ENCODE measurements around the gene COL4A2.

The COL4A2 gene

GRCh38 chr13:110398564-110399507, 91.8 kb downstream of the COL4A2 start:
- DNase-seq (ENCODE audit: low read depth in 4 of 4, low spot score in 1 of 4), result no peak

GRCh38 chr13:110399801-110400200, 92.7 kb downstream of the COL4A2 start:
- DNase-seq (ENCODE audit: low read depth in 4 of 4, low spot score in 1 of 4), result no peak

DNA sequence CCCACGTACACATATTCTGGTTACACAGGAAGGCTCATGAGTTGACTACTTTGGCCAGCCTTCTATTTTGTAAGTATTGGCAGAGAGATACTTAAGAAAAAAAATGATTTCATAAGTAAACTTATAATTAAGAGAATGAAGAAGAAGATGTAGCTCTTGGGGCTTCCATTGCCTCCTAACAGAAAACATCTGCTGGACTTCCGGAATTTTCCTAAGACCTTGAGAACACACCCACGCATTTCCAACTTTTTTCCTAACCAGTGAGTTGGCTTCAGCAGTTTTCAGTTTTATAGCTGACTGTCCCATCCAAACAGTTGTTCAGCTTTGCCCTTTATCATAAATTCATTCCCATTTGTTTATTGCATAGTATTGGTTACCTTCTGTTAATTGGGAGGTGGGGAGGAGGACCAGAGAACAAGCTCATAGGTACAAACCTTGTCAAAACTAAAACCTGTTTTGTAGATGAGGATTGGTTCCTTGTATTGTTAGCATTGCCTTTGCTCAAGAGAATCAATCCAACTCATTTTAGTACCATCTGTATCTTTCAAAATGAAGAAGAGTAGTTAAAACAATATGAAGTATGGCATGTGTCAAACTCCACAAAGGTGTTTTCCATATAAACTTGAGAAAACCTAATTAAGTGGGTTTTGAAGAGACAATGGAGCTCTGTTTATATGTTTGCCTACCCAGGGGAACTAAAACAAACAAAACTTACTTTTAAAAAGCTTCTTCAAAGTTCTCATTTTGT, 93.9 kb downstream of the COL4A2 start:
- no peak for DNase-seq (ENCODE audit: low read depth in 4 of 4, low spot score in 1 of 4)

DNA sequence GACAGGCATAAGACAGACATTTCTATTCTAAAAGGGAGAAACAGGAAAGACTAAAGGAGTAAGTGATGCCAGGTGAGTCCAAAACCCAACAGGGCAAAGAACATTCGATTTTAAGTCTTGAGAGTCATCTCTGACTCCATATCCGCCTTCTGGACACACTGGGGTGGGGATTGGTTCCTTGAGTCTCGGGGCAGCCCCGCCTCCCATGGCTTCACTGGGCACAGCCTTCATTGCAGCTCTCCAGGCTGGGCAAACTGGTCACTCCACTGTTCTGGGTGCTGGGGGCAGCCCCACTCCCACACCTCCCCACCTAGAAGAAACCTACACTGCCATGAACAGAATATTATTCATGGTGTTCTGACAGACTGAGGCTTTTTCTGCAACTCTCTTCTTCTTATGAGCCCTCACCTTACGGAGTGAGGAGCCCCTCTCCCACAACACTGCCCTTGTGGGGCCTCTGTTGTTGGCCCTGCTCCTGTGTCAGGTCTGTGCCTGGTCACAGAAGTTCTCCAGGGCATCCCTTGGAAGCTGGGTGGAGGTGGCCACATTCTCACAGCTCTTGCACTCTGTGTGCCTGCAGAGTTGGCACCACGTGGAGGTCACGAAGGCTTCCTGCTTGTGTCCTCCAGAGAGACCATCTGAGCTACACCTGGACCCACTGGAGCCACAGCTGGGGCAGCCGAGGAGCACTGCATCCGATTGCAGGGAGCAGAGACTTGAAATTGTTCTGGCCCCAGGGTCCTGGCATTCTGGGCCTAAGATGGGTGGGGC, 95.4 kb downstream of the COL4A2 start:
- DNase-seq (ENCODE audit: low read depth in 4 of 4, low spot score in 1 of 4), result no peak

- DNase-seq (ENCODE audit: low read depth in 4 of 4, low spot score in 1 of 4), result no peak
Measured at GRCh38 chr13:110403315-110403714, 96.2 kb downstream of the COL4A2 start.

GRCh38 chr13:110403721-110404120, 96.6 kb downstream of the COL4A2 start:
- no peak for DNase-seq (ENCODE audit: low read depth in 4 of 4, low spot score in 1 of 4)

GRCh38 chr13:110404321-110404720, 97.2 kb downstream of the COL4A2 start:
- no peak for DNase-seq (ENCODE audit: low read depth in 4 of 4, low spot score in 1 of 4)

- DNase-seq (ENCODE audit: low read depth in 4 of 4, low spot score in 1 of 4), result no peak
Measured at GRCh38 chr13:110405597-110406450, 98.7 kb downstream of the COL4A2 start.

GRCh38 chr13:110407021-110407420, 99.9 kb downstream of the COL4A2 start:
- DNase-seq (ENCODE audit: low read depth in 4 of 4, low spot score in 1 of 4), result no peak

- no peak for DNase-seq (ENCODE audit: low read depth in 4 of 4, low spot score in 1 of 4)
Measured at GRCh38 chr13:110407531-110407930, 100.4 kb downstream of the COL4A2 start.

- no peak for DNase-seq (ENCODE audit: low read depth in 4 of 4, low spot score in 1 of 4)
Measured at GRCh38 chr13:110408286-110408685, 101.2 kb downstream of the COL4A2 start.

- no peak for DNase-seq (ENCODE audit: low read depth in 4 of 4, low spot score in 1 of 4)
Measured at GRCh38 chr13:110409581-110409992, 102.5 kb downstream of the COL4A2 start.

DNA sequence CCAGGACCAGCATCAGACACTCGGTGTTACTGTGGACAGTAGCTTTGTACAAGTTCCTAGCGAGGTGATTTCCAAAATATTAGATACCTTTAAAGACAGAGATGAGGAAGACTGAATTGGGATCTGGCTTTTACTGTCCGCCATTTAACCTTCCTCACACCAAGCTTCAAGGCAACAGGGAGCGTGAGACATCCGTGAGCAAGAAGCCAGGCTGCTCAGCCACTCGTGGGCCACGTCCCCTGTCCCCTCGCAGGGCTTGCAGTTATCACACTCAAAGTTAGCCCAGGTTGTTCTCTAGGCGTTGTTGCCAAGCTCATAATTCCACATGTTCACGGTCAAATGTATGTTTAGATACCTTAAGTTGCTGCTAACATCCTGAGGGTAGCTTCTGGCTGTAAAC, 102.9 kb downstream of the COL4A2 start:
- no peak for DNase-seq (ENCODE audit: low read depth in 4 of 4, low spot score in 1 of 4)

GRCh38 chr13:110410936-110411687, 104.0 kb downstream of the COL4A2 start:
- DNase-seq (ENCODE audit: low read depth in 4 of 4, low spot score in 1 of 4), result no peak

GRCh38 chr13:110411688-110412059, 104.6 kb downstream of the COL4A2 start:
- DNase-seq (ENCODE audit: low read depth in 4 of 4, low spot score in 1 of 4), result no peak

DNA sequence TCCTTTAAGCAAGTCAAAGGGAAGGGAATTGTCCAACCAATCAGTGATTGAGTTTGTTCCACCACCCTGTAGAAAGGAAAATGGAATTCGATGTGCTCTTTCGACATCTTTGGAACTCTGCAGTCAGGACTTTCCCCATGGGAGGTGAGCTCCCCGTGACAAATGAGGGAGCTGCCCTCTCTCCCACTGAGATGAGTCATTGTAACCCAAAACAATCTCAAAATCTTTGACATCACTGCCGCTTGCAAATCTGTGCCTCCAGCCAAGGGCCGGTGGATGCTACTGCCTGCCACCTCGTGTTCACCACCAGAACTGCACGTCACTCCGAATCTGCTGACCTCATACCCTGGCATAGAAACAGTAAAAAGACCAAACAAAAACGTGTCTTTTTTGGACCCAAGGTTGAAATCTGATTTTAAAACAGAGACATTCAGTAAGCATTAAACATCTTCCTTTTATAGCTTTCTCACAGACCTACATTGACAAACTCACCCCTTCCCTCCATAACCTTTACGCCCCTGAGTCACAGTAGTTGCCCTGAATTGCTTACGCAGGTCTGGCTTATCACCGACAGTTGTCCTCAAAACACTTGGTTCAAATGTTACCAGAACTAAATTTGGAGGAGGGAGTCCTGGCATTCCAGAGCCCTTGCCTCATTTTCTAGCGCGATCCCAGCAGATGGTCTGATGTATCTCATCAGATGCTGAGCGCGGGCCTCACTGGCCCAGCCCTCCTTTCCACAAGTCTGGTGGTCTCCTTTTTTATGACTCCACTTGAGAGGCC, 105.2 kb downstream of the COL4A2 start:
- peak; percentile 16 to 51 (median 44) for DNase-seq (ENCODE audit: low read depth in 4 of 4, low spot score in 1 of 4)

DNA sequence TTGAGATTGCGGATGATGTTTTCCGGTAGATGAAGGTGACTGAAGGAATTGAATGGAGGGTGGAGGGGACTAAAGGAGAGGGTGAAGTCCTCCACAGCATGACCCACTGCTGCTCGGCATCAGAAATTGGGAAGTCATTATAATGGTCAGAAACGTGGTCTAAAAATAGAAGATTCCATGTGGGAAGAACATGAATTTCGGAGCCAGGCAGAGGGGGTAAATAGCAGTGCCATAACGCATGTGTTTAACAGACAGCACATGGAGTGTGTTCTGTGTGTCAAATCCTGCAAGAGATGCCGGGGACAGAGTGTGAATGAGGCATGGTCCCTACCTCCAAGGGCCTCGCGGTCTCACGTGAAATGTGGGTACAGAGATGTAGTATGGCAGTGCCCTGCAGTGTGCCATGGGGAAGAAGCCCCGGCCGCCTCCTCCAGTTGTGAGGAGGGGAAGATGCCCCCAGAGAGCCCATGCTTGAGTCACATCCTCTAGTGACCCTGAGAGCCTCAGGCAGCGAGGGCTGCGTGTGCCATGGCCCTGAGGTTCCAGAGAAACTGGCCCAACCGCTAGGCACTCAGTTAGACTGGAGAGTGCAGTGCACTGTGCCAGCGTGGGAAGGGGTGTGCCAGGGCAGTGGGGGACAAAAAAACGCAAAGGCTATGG, 106.1 kb downstream of the COL4A2 start:
- no peak for DNase-seq (ENCODE audit: low read depth in 4 of 4, low spot score in 1 of 4)

DNA sequence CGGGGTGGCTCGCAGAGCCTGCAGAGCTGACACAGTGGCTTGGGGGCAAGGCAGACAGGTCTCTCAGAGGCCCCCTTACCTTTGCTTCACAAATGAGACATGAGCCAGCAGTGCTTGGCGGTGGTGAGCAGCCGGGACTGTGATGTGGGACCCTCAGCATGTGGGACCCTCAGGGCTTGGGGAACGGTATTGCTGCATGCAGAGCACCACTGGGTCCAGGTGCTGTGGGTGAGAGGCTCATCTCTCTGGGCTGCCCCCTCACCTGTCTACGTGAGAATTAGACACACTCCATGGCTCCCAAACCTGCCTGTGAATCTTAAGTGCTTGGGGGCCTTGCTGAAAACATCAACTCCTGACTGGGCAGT, 106.6 kb downstream of the COL4A2 start:
- no peak for DNase-seq (ENCODE audit: low read depth in 4 of 4, low spot score in 1 of 4)

DNA sequence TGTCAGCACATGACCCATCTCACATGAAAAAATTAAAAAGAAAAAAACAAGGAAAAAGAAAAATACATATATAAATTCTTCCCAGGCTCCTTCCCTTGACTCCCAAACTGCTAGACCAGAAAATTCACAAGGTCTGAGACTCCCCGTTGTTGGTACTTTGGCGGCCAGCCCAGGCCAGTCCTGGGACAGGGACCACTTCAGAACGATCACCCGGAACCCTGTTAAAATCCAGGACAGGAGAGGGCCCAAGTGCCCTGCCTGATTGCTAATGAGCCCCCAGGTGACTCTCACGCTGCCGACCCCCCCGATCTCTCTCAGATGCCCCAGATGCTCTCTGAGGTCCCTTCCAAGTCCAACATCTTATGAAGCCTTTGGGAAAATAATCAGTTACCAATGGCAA, 107.2 kb downstream of the COL4A2 start:
- DNase-seq (ENCODE audit: low read depth in 4 of 4, low spot score in 1 of 4), result no peak

All from stimulated activated CD4-positive, alpha-beta T cell treated with anti-CD3 and anti-CD28 coated beads, Interleukin-1b, Interleukin-23, amount 100 ng/mL, for 24 hours (primary cell).